Diencephalon (tissue), 1 donor: ENCODE results near the gene GPR65. TPM values are rescaled to one million over a fixed set of nuclear protein-coding genes. Genes with fewer than 3 reads are reported as not detected.

Source experiments
- small RNA-seq: library from RNA; depleted of rRNA; stranded (forward); fragments of <200 nt; gene quantifications from one replicate; pipeline ENCODE3, GENCODE V24; 2014
- total RNA-seq: library from RNA; depleted of rRNA; stranded (reverse); fragments of >200 nt; gene quantifications from one replicate; pipeline ENCODE4 v1.2.3, GENCODE V29; 2014

GPR65 gene, protein sequence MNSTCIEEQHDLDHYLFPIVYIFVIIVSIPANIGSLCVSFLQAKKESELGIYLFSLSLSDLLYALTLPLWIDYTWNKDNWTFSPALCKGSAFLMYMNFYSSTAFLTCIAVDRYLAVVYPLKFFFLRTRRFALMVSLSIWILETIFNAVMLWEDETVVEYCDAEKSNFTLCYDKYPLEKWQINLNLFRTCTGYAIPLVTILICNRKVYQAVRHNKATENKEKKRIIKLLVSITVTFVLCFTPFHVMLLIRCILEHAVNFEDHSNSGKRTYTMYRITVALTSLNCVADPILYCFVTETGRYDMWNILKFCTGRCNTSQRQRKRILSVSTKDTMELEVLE
- 0.23 TPM for total RNA-seq

DNA sequence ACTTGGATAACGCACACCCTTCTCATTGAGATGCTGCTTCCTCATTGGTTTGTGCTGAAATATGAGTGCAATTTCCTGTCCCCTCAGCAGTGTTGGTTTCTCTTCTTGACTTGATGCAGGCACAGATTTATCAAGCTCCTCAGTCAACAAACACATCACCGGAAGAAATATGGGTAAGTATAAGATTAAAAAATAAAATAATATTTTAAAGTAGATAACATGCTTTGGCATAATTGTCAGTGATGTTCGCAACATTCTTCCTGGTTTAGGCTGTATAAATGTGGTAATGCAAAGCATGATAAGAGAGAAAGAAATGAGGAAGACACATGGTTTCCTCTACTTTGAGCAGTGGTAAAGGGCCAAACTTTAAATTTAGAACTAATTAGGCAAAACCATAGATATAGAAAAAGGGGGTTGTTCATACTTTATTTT, at the start of gene GPR65:
GPR65 (plus strand) TSS at position 86 of the 432 bp plus-strand sequence. CDS start 5,713 bp downstream, outside the sequence.

DNA sequence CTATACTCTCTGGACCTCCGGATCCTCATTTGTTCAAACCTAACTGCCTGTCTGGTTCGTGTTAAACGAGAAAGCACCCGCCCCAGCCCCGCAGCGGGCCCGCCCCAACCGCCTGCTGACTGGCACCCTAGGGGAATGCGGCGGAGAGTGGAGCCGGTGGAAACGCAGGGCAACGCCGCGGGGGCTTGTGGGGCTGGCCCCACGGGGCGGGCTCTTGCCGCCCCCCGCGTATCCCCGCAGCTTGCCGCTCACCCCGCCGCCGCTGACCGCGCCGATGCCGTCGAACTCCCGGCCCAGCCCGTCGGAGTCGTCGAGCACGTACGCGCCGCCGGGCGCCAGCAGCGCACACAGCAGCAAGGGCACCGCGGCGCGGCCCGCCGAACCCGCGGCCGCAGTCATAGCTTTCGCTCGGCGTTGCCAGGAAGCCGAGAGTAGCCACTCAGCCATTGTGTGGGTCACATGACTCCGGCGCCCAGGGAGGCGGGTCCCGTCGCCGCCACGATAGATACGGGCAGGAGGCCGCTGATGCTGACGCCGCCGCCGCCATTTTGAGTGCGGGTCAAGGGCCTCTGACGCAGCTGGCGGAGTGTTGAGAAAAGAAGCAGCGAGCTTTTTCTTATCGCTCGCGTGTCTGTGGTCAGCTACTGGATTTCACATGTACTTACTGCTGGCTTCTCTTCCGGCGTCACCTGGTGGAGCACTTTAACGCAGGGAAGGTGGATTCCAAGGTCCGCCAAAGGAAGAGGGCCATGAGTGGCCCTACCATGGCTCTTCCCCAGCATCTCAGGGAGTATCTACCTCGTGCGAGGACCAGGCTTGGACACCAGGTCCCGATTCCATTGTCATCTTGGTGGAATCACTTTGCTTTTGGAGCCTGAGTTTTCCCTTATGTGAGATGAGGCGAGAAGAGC, 12.0 kb upstream of the GPR65 start, which contains the start of gene GALC:
GALC (minus strand) TSS at position 465 of the 911 bp plus-strand sequence; CDS start at position 447, 18 bp downstream.

Small RNA genes lying within 50 kb of the gene (small RNA-seq; reads per million reads assigned to genes)
- gene RNU6-835P, result not detected

Other genes starting within 250 kb of the GPR65 start
- gene GALC, start 12.0 kb upstream of the GPR65 start, total RNA-seq, result 48.0 TPM